HG03097 (cell line): ENCODE data around the gene B3GNT8.
"Not testable (repeated sequence)": the region's sequence is repeated elsewhere in the genome, so short reads cannot be mapped to it uniquely, and the experiment has no call there.

Experiments
- ATAC-seq: cut with Tn5 transposase; IDR thresholded peaks from one replicate; pipeline ENCODE4 v1.9.1; 2021; ENCODE audit not compliant: unreplicated experiment, low FRiP score

The B3GNT8 gene

DNA sequence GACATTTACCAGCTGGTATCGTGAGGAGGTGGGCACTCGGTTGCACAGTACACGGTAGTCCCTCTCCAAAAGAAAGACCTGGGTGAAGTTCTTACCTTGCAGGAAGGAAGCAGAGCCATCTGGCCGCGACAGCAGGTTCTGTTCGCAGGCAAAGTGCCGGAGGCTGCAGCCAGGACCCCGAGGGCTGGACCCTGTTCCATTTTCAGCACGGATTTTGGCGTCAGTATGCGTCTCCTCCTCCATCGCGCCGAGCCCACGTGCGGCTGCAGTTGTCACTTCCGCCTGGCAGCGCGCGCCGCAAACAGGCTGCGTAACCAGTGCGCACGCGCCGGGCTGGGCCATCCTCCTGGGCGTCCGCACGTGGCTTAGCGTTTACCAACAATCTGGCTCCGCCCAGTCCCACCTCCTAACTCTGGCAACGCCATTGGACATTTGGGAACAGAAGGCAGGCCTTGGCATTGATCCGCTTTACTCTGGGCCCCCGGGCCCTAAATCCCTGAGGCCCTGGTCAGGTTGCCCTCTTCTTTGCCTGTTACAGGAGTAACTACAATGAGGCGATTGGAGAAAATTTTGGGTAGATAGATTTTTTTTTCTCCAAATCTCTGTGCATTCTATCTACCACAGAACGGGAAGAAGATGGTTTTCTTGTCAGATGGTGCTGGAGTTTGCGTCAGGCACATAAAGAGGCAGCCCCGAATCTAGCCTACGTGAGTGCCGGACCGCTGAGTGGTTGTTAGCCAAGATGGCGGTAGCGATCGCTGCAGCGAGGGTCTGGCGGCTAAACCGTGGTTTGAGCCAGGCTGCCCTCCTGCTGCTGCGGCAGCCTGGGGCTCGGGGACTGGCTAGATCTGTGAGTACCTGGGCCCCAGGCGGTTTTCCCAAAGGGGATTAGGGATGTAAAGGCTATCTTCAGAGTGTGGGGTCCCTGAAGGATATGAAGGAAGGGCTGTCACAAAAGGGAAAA is 29.8 kb downstream of the B3GNT8 start, which contains the start of the genes BCKDHA and EXOSC5:
TSS of gene BCKDHA (plus strand) at position 733 of the 964 bp plus-strand sequence. CDS start at position 743, 10 bp downstream.
TSS of gene EXOSC5 (minus strand) at position 274 of the 964 bp plus-strand sequence. CDS start at position 243, 31 bp downstream.
- peak; percentile 88 for ATAC-seq

DNA sequence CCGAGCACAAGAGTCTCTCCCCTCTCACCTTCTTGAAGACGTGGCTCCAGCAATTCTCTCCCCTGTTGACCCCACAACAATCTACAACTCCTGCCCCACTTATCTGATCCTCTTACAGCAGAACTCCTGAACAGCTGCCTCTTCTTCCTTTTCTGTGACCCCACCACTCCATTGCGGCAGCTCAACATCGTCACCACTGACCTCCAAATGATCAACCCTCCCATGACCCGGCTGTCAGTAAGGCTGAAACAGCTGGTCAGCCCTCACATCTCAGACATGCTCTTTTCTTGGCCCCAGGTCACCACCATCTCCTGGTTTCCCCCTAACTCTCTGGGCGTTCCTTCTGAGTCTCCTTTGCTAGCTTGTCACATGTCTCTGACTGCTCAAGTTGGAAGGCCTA is 31.8 kb downstream of the B3GNT8 start:
- no peak for ATAC-seq

DNA sequence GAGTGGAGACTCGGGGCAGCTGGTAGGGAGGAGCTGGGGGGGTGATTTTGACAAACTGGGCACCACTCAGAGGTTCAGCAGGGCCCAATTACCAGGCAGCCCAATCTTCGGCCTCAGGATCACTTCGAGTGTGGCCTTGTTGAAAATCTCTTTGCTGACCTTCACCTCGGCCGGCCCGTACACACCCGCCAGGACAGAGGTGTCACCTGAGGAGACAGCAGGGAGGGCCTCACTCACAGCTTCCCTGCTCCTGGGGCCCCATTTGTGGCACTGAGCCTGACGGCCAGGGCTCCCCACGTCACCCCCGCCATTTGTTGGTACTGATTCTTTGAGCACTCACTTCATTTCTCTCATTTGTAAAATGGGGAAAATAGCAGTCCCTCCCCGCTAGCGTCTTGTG is 34.4 kb downstream of the B3GNT8 start:
- no peak for ATAC-seq

DNA sequence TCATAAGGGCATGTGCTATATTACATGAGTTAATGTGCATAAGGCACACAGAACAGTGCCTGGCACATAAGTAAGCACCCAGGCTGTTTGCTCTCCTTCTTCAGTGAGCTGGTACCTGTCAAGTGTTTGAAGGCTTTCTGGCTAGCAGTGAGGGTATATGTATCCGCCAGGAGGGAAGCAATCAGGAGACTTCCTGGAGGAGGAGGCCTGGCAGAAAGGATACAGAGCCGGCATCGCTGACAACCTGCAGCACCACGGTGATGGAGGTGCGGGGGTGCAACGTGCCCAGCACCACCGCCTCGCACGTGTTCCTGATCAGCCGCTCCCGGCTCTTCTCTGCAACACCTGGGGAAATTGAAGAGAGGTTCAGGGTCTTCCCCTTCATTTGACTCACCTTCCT is 35.6 kb downstream of the B3GNT8 start:
- no peak for ATAC-seq

DNA sequence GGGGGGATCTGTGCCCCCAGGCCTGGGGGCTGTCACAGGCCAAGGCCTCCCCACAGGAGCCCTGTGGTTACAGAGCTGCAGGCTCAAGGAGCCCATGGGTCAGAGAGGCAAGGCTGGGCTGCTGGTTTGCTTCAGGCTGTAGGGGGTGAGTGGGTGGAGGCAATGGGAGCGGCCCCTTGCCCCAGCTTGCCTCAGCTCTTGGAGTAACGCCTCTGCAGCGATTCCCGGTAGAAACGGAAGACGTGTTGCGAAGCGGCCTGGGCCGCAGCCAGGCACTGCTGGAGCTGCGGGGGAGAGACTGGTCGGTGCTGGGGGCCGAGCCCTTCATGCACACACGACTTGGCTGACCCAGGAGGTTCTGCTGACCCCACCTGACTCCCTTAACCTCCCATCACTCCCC is 40.7 kb downstream of the B3GNT8 start:
- no peak for ATAC-seq

DNA sequence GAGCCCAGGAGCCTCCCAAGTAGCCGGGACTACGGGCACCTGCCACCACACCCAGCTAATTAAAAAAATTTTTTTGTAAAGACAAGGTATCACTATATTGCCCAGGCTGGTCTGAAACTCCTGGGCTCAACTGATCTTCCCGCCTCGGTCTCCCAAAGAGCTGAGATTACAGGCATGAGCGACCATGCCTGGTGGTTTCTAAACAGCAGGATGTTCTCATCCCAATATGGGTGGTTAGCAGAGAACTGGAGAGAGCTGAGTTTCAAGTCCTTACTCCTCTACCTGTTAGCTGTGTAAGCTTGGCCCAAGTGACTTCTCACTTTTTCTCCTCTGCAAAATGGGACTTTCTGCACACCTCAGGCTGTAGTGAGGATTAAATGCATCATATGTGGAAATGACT is 42.8 kb downstream of the B3GNT8 start:
- ATAC-seq: no peak

DNA sequence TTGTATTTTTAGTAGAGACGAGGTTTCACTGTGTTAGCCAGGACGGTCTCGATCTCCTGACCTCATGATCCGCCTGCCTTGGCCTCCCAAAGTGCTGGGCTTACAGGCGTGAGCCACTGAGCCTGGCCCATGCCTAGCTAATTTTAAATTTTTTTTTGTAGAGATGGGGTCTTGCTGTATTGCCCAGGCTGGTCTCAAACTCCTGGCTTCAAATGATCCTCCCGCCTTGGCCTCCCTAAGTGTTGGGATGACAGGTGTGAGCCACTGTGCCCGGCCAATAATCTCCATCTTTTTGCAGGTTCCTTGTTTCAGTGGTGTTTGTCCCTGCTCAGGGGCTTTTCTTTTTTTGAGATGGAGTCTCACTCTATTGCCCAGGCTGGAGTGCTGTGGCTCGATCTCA is 45.6 kb downstream of the B3GNT8 start:
- ATAC-seq: not testable (repeated sequence)

DNA sequence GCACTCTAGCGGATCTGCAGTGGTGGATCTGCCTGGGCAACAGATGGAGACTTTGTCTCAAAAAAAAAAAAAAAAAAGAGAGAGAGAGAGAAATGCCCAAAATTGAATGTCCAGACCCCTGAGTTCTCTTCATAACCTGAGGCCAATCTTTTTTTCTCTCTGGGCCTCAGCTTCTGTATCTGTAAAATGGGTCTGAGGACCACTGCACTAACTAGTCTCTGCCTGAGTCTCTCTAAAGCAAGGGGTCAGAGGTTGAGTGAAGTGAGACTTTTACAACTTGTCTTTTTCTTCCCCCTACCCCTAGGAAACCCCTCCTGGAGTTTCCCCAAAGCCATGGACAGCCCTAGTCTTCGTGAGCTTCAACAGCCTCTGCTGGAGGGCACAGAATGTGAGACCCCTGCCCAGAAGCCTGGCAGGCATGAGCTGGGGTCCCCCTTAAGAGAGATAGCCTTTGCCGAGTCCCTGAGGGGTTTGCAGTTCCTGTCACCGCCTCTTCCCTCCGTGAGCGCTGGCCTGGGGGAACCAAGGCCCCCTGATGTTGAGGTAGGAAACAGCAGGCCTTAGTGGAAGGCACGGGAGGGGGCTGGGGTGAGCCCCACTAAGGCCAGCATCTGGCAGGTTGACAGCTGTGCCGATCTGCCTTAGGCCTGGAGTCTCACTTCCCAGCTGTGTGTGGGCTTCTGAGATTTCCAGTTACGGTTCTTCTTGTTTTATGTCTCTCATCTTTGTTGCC is 49.0 kb downstream of the B3GNT8 start:
- ATAC-seq: no peak

DNA sequence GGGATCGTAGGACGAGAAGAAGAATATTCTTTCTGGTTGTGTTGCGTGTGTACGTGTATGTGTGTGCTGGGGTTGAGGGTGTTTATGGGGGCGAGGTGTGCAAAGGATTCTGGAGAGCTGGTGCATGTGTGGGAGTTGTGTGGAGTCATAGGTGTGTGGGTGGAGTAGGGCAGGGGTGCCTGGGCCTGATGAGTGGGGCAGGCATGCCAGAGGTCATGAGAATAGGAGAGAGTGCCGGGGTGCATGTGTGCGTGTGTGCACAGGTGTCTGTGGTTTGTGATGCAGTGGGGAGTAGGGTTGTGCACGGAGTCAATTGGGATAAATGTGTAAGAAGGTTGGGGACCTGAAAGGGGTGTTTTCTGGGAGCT is 50.2 kb downstream of the B3GNT8 start:
- no peak for ATAC-seq

DNA sequence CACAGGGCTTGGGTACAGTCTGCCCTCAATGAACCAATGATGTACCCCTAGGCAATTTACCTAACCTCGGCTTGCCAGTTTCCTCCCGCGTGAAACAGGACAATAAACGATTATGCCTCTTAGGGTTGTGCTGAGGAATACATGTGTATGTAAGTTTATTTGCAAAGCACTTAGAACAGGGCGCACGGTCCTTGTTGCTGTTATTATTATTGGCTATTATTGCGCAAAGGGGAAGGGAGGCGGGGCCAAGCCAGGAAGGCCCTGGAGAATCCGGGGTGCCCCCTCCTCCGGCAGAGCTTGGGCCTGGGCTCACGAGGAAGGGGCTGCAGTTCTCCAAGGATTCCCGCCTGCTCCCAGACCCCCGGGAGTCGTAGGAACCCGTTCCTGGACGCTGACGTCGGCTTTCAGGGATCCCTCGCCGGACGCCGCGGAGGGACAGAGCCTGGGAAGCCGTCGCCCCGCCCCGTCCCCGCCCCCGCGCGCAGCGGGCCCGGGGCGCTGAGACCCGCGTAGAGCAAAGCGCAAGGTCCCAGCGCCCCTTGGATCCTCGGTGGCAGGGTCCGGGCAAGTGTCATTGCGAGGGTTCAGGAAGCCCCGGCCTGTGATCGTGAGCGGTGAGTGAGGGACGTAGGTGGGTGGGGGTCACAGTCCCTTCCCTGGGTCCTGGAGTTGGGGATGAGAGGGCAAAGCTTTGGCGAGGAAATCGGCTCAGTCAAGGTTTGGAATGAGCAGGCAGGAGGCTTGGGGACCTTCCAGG is 50.8 kb downstream of the B3GNT8 start, which contains the start of gene TMEM91:
TSS of gene TMEM91 (plus strand) at position 293 of the 757 bp plus-strand sequence. CDS start 1,777 bp downstream, outside the sequence.
- no peak for ATAC-seq
